ENCODE results near the gene VEZT. TPM values are rescaled to one million over a fixed set of nuclear protein-coding genes. Genes with fewer than 3 reads are reported as not detected.

VEZT gene, protein sequence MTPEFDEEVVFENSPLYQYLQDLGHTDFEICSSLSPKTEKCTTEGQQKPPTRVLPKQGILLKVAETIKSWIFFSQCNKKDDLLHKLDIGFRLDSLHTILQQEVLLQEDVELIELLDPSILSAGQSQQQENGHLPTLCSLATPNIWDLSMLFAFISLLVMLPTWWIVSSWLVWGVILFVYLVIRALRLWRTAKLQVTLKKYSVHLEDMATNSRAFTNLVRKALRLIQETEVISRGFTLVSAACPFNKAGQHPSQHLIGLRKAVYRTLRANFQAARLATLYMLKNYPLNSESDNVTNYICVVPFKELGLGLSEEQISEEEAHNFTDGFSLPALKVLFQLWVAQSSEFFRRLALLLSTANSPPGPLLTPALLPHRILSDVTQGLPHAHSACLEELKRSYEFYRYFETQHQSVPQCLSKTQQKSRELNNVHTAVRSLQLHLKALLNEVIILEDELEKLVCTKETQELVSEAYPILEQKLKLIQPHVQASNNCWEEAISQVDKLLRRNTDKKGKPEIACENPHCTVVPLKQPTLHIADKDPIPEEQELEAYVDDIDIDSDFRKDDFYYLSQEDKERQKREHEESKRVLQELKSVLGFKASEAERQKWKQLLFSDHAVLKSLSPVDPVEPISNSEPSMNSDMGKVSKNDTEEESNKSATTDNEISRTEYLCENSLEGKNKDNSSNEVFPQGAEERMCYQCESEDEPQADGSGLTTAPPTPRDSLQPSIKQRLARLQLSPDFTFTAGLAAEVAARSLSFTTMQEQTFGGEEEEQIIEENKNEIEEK
- 50.0 TPM for polyA plus RNA-seq (2013)

- DNase-seq, result peak; percentile 99 to 100 (median 99)
- WGBS (ENCODE audit: insufficient coverage), result 0% methylated on average over 61 of the region's 75 CpGs
- POLR2A ChIA-PET, result interaction anchor here (0.7 to 0.9 kb wide), 3 partner anchors 13 to 54 kb away, joined by 3 read pairs; no protein-coding TSS in a partner anchor
- Histone ChIP-seq H3K4me1 (ENCODE audit: control extremely low read depth in 1 of 4, control insufficient read depth in 4 of 4, insufficient read depth in 4 of 4, low read length in 3 of 4) (peaks cover 7 to 30% (median 17%) of the 10 kb centered on the region in 4 experiments), H3K27me3 (replicated peaks in 2 of 5; ENCODE audit: control insufficient read depth in 4 of 5, insufficient read depth in 5 of 5, low read length in 4 of 5) (peaks cover 0 to 2% (median 0%) of the 10 kb centered on the region in 5 experiments), H3K27ac (ENCODE audit: insufficient read depth in 1 of 2, low read depth in 1 of 2, low read length in 2 of 2, poor library complexity in 1 of 2, severe bottlenecking in 2 of 2) (peak within 1 kb of the TSS; percentile 88 to 95), H3K9me3 (ENCODE audit: control extremely low read depth in 1 of 5, control insufficient read depth in 4 of 5, insufficient read depth in 2 of 5, low read depth in 1 of 5, low read length in 4 of 5) (no peaks in the 10 kb centered on the region), H3K4me3 (ENCODE audit: control insufficient read depth in 1 of 7, extremely low read depth in 1 of 7, insufficient read depth in 4 of 7, low read depth in 2 of 7, low read length in 6 of 7) (peak within 1 kb of the TSS; percentile 86 to 100 (median 95)), H3K36me3 (ENCODE audit: control insufficient read depth in 4 of 4, insufficient read depth in 4 of 4, low read length in 3 of 4) (no peaks in the 10 kb centered on the region)
- CTCF ChIA-PET, result interaction anchor here (0.7 to 1.9 kb wide), 11 partner anchors 8 to 171 kb away, joined by 3 to 15 read pairs (median 3); partner anchors contain the start of gene NR2C1
These were observed at the start of gene VEZT, which contains the start of gene FGD6 for GRCh38 chr12:95217377-95218149. Gene VEZT, plus strand, starts transcription at chr12:95217807. Its CDS starts 44 bp downstream, at chr12:95217851. Gene FGD6, minus strand, starts transcription at chr12:95217467. Its CDS starts 227 bp downstream, at chr12:95217240.

DNA sequence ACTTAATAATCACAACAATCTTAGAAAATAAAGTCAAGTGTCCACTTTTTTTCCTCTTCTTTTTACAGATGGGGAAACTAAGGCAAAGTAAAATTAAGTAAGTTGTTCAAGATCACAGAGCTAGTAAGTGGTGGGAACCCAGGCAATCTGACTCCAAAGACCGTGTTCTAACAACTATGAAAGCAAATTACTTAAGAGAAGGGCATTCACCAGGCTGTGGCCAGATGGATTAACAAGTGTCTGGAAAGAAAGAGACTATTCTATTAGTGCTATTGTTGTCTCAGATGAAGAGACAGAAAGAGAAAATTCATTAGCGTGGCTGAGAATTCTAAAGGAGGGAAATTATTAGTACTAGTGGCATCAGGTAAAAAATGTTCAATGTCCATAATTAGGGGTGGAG lies 48.9 kb upstream of the VEZT start:
- H3K36me3 ChIP-seq (ENCODE audit: control insufficient read depth in 4 of 4, insufficient read depth in 4 of 4, low read length in 3 of 4), result no peaks in the 10 kb centered on the region
- ChIA-PET POLR2A (no interaction called here), CTCF (interaction anchor here (1.5 kb wide), 1 partner anchor 16 kb away, joined by 3 read pairs; no protein-coding TSS in a partner anchor)
- H3K4me1 ChIP-seq (ENCODE audit: control extremely low read depth in 1 of 4, control insufficient read depth in 4 of 4, insufficient read depth in 4 of 4, low read length in 3 of 4), result peaks cover 0 to 17% (median 2%) of the 10 kb centered on the region in 4 experiments
- WGBS (ENCODE audit: insufficient coverage), result 100% methylated on average over 2 of the region's 2 CpGs
- no peaks in the 10 kb centered on the region for H3K9me3 ChIP-seq (ENCODE audit: control extremely low read depth in 1 of 5, control insufficient read depth in 4 of 5, insufficient read depth in 2 of 5, low read depth in 1 of 5, low read length in 4 of 5)
- DNase-seq, result no peak
- no peaks in the 10 kb centered on the region for H3K27me3 ChIP-seq (replicated peaks in 2 of 5; ENCODE audit: control insufficient read depth in 4 of 5, insufficient read depth in 5 of 5, low read length in 4 of 5)
- no peak overlapping the region for H3K4me3 ChIP-seq (ENCODE audit: control insufficient read depth in 1 of 7, extremely low read depth in 1 of 7, insufficient read depth in 4 of 7, low read depth in 2 of 7, low read length in 6 of 7)
- H3K27ac ChIP-seq (ENCODE audit: insufficient read depth in 1 of 2, low read depth in 1 of 2, low read length in 2 of 2, poor library complexity in 1 of 2, severe bottlenecking in 2 of 2), result no peak overlapping the region

GRCh38 chr12:95169368-95169767 lies 48.2 kb upstream of the VEZT start:
- Histone ChIP-seq H3K9me3 (ENCODE audit: control extremely low read depth in 1 of 5, control insufficient read depth in 4 of 5, insufficient read depth in 2 of 5, low read depth in 1 of 5, low read length in 4 of 5) (no peaks in the 10 kb centered on the region), H3K27me3 (replicated peaks in 2 of 5; ENCODE audit: control insufficient read depth in 4 of 5, insufficient read depth in 5 of 5, low read length in 4 of 5) (no peaks in the 10 kb centered on the region), H3K4me3 (ENCODE audit: control insufficient read depth in 1 of 7, extremely low read depth in 1 of 7, insufficient read depth in 4 of 7, low read depth in 2 of 7, low read length in 6 of 7) (no peak overlapping the region), H3K4me1 (ENCODE audit: control extremely low read depth in 1 of 4, control insufficient read depth in 4 of 4, insufficient read depth in 4 of 4, low read length in 3 of 4) (peaks cover 0 to 17% (median 2%) of the 10 kb centered on the region in 4 experiments), H3K27ac (ENCODE audit: insufficient read depth in 1 of 2, low read depth in 1 of 2, low read length in 2 of 2, poor library complexity in 1 of 2, severe bottlenecking in 2 of 2) (no peak overlapping the region), H3K36me3 (ENCODE audit: control insufficient read depth in 4 of 4, insufficient read depth in 4 of 4, low read length in 3 of 4) (no peaks in the 10 kb centered on the region)
- DNase-seq, result peak; percentile 16 to 59 (median 46)
- 0% methylated on average over 2 of the region's 4 CpGs for WGBS (ENCODE audit: insufficient coverage)
- ChIA-PET POLR2A (no interaction called here), CTCF (no interaction called here)

GRCh38 chr12:95173392-95174251 lies 44.0 kb upstream of the VEZT start:
- H3K27ac ChIP-seq (ENCODE audit: insufficient read depth in 1 of 2, low read depth in 1 of 2, low read length in 2 of 2, poor library complexity in 1 of 2, severe bottlenecking in 2 of 2), result no peak overlapping the region
- peak in 1 of 3 donors; percentile 20 for DNase-seq
- 91% methylated on average over 5 of the region's 8 CpGs for WGBS (ENCODE audit: insufficient coverage)
- peaks cover 0 to 22% (median 2%) of the 10 kb centered on the region in 4 experiments for H3K4me1 ChIP-seq (ENCODE audit: control extremely low read depth in 1 of 4, control insufficient read depth in 4 of 4, insufficient read depth in 4 of 4, low read length in 3 of 4)
- H3K4me3 ChIP-seq (ENCODE audit: control insufficient read depth in 1 of 7, extremely low read depth in 1 of 7, insufficient read depth in 4 of 7, low read depth in 2 of 7, low read length in 6 of 7), result no peak overlapping the region
- POLR2A ChIA-PET, result interaction anchor here (0.6 kb wide), 1 partner anchor 14 kb away, joined by 4 read pairs; no protein-coding TSS in a partner anchor
- H3K27me3 ChIP-seq (replicated peaks in 2 of 5; ENCODE audit: control insufficient read depth in 4 of 5, insufficient read depth in 5 of 5, low read length in 4 of 5), result no peaks in the 10 kb centered on the region
- no peaks in the 10 kb centered on the region for H3K9me3 ChIP-seq (ENCODE audit: control extremely low read depth in 1 of 5, control insufficient read depth in 4 of 5, insufficient read depth in 2 of 5, low read depth in 1 of 5, low read length in 4 of 5)
- CTCF ChIA-PET, result interaction anchor here (1.0 to 1.8 kb wide), 2 partner anchors 10 to 25 kb away, joined by 3 to 6 read pairs; no protein-coding TSS in a partner anchor
- H3K36me3 ChIP-seq (ENCODE audit: control insufficient read depth in 4 of 4, insufficient read depth in 4 of 4, low read length in 3 of 4), result no peaks in the 10 kb centered on the region

- Histone ChIP-seq H3K36me3 (ENCODE audit: control insufficient read depth in 4 of 4, insufficient read depth in 4 of 4, low read length in 3 of 4) (no peaks in the 10 kb centered on the region), H3K9me3 (ENCODE audit: control extremely low read depth in 1 of 5, control insufficient read depth in 4 of 5, insufficient read depth in 2 of 5, low read depth in 1 of 5, low read length in 4 of 5) (no peaks in the 10 kb centered on the region), H3K4me1 (ENCODE audit: control extremely low read depth in 1 of 4, control insufficient read depth in 4 of 4, insufficient read depth in 4 of 4, low read length in 3 of 4) (peaks cover 0 to 27% (median 0%) of the 10 kb centered on the region in 4 experiments), H3K27ac (ENCODE audit: insufficient read depth in 1 of 2, low read depth in 1 of 2, low read length in 2 of 2, poor library complexity in 1 of 2, severe bottlenecking in 2 of 2) (no peak overlapping the region), H3K4me3 (ENCODE audit: control insufficient read depth in 1 of 7, extremely low read depth in 1 of 7, insufficient read depth in 4 of 7, low read depth in 2 of 7, low read length in 6 of 7) (no peak overlapping the region), H3K27me3 (replicated peaks in 2 of 5; ENCODE audit: control insufficient read depth in 4 of 5, insufficient read depth in 5 of 5, low read length in 4 of 5) (no peaks in the 10 kb centered on the region)
- DNase-seq, result no peak
- 80% methylated on average over 1 of the region's 2 CpGs for WGBS (ENCODE audit: insufficient coverage)
- CTCF ChIA-PET, result no interaction called here
- POLR2A ChIA-PET, result no interaction called here
These were observed 40.3 kb upstream of the VEZT start for GRCh38 chr12:95177201-95177768.

DNA sequence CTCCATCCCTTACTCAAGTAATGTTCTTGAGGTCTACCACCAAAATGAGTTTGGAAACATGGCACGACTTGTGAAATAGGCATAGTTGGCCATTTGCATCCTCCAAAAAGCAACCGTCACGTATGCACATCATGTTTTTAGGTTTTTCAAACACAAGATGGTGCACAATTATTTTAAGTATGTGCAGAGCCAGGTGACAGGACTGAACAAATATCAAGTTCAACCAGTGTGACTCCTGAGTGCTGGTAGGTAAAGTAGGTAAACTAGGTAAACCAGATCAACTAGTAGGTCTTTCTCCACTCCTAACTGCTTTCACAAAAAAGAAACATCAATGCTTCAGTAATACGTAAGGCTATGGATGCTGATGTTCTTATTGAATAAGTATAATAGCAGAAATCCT lies 39.5 kb upstream of the VEZT start:
- Histone ChIP-seq H3K4me3 (ENCODE audit: control insufficient read depth in 1 of 7, extremely low read depth in 1 of 7, insufficient read depth in 4 of 7, low read depth in 2 of 7, low read length in 6 of 7) (no peak overlapping the region), H3K27ac (ENCODE audit: insufficient read depth in 1 of 2, low read depth in 1 of 2, low read length in 2 of 2, poor library complexity in 1 of 2, severe bottlenecking in 2 of 2) (no peak overlapping the region), H3K36me3 (ENCODE audit: control insufficient read depth in 4 of 4, insufficient read depth in 4 of 4, low read length in 3 of 4) (no peaks in the 10 kb centered on the region), H3K27me3 (replicated peaks in 2 of 5; ENCODE audit: control insufficient read depth in 4 of 5, insufficient read depth in 5 of 5, low read length in 4 of 5) (no peaks in the 10 kb centered on the region), H3K4me1 (ENCODE audit: control extremely low read depth in 1 of 4, control insufficient read depth in 4 of 4, insufficient read depth in 4 of 4, low read length in 3 of 4) (peaks cover 0 to 27% (median 0%) of the 10 kb centered on the region in 4 experiments), H3K9me3 (ENCODE audit: control extremely low read depth in 1 of 5, control insufficient read depth in 4 of 5, insufficient read depth in 2 of 5, low read depth in 1 of 5, low read length in 4 of 5) (no peaks in the 10 kb centered on the region)
- CTCF ChIA-PET, result no interaction called here
- POLR2A ChIA-PET, result no interaction called here
- DNase-seq, result no peak
- 85% methylated on average over 3 of the region's 4 CpGs for WGBS (ENCODE audit: insufficient coverage)
